K562 (cell line): ENCODE results near the gene SHOC1.

ENCODE experiments used
- CEBPB ChIP-seq: fragments of 450-650 bp; IDR thresholded peaks from 2 replicates; pipeline ENCODE4 v1.6.1; 2016; ENCODE audit warnings: missing genetic modification characterization, missing compliant biosample characterization
- CTCF ChIP-seq, 3 experiments: IDR thresholded peaks in 2 of 3; conservative IDR thresholded peaks in 1 of 3; 2 replicates each; pipeline ENCODE4 v1.5.1; 2011 to 2012; ENCODE audit warnings: low read length in 3 of 3, mild to moderate bottlenecking in 3 of 3, control low read depth in 2 of 3, improper control_type of control experiment in 1 of 3, inconsistent platforms in 1 of 3, low read depth in 1 of 3, mixed read lengths in 1 of 3, moderate library complexity in 1 of 3; ENCODE audit not compliant: insufficient read depth in 2 of 3
- FOS ChIP-seq: IDR thresholded peaks from 3 replicates; pipeline ENCODE4 v1.6.1; 2011; ENCODE audit not compliant: insufficient read length; ENCODE audit errors: extremely low read depth
- MXI1 ChIP-seq: IDR thresholded peaks from 2 replicates; pipeline ENCODE4 v1.6.1; 2011; ENCODE audit warnings: low read depth, mild to moderate bottlenecking, improper control_type of control experiment, low read length
- NFIC ChIP-seq: fragments of 450-650 bp; IDR thresholded peaks from 2 replicates; pipeline ENCODE4 v1.6.1; 2017; ENCODE audit warnings: mild to moderate bottlenecking, inconsistent platforms
- POLR2A ChIP-seq: fragments of 450-650 bp; conservative IDR thresholded peaks from 2 replicates; pipeline ENCODE4 v1.6.1; 2016
- POLR2AphosphoS5 ChIP-seq: IDR thresholded peaks from 2 replicates; pipeline ENCODE4 v1.6.1; 2011; ENCODE audit warnings: mild to moderate bottlenecking, low read depth, low read length, moderate library complexity; ENCODE audit not compliant: control insufficient read depth, insufficient read depth
- PRDM10 ChIP-seq: fragments of 450-650 bp; IDR thresholded peaks from 2 replicates; pipeline ENCODE4 v1.6.1; 2018; ENCODE audit not compliant: partially characterized antibody
- PRPF4 ChIP-seq: fragments of 200-400 bp; formaldehyde crosslinking; IDR thresholded peaks from one replicate; pipeline ENCODE4 v1.6.1; 2017; ENCODE audit warnings: low read length, low read depth, mild to moderate bottlenecking; ENCODE audit not compliant: insufficient read depth, poor library complexity, severe bottlenecking
- TCF7L2 ChIP-seq: fragments of 150-350 bp; IDR thresholded peaks from 2 replicates; pipeline ENCODE4 v1.6.1; 2016; ENCODE audit warnings: low read depth, mild to moderate bottlenecking, low read length, moderate library complexity
- USF1 ChIP-seq: sonication (generic); formaldehyde crosslinking; IDR thresholded peaks from 2 replicates; pipeline ENCODE4 v1.9.0; 2022; ENCODE audit warnings: mild to moderate bottlenecking, missing genetic modification reagents
- ZNF274 ChIP-seq: IDR thresholded peaks from 2 replicates; pipeline ENCODE4 v1.6.1; 2011; ENCODE audit warnings: low read depth, mild to moderate bottlenecking, low read length, moderate library complexity, borderline replicate concordance
- ZNF324 ChIP-seq: fragments of 250-450 bp; sonication (Bioruptor Pico); IDR thresholded peaks from 2 replicates; pipeline ENCODE4 v1.4.0; 2020; ENCODE audit warnings: mild to moderate bottlenecking
- ZNF695 ChIP-seq: fragments of 450-650 bp; formaldehyde crosslinking; IDR thresholded peaks from 2 replicates; pipeline ENCODE4 v1.4.0; 2020; ENCODE audit warnings: mild to moderate bottlenecking, moderate library complexity

- TF ChIP-seq POLR2AphosphoS5 = no peak
- no peak for TF ChIP-seq PRDM10
- TF ChIP-seq POLR2A = no peak
- no peak for TF ChIP-seq CTCF (IDR thresholded peaks at IDR 0.05 in 2 of 3, conservative IDR thresholded peaks at IDR 0.05 in 1 of 3; ENCODE audit: insufficient read depth in 2 of 3, low read depth in 1 of 3, low read length in 3 of 3)
- no peak for TF ChIP-seq USF1 (CRISPR knock-in tag)
- TF ChIP-seq TCF7L2 = no peak
- no peak for TF ChIP-seq PRPF4
- TF ChIP-seq CEBPB (tag) = no peak
- TF ChIP-seq FOS = no peak
- TF ChIP-seq NFIC = no peak
- no peak for TF ChIP-seq ZNF324 (CRISPR knock-in tag)
- TF ChIP-seq ZNF695 (CRISPR knock-in tag) = no peak
- TF ChIP-seq ZNF274 = no peak
- no peak for TF ChIP-seq MXI1
Observed at GRCh38 chr9:111807197-111807596, 12.5 kb upstream of the SHOC1 start.
